ENCODE results near the gene ZBTB40. TPM values are rescaled to one million over a fixed set of nuclear protein-coding genes. Genes with fewer than 3 reads are reported as not detected.

Gene ZBTB40
- total and polyA plus RNA-seq, 2 of the 13 experiments (the other 11 are each of a cell fraction or from before 2014, with no cell fraction given) = 8.8 to 16.5 TPM

- 0 out of 2 replicates have a peak, but pooled peaks have one; percentile 33 for TF ChIP-seq PRDM10 (CRISPR knock-in tag; IDR thresholded peaks at IDR 0.05; ENCODE audit: low read depth)
- TF ChIP-seq ZNF550 (CRISPR knock-in tag; IDR thresholded peaks at IDR 0.05; ENCODE audit: borderline replicate concordance) = no peak
- TF ChIP-seq RBFOX2 (IDR thresholded peaks at IDR 0.05; ENCODE audit: low read depth, low read length) = peak; percentile 79
- no peak for TF ChIP-seq ZNF274 (CRISPR knock-in tag; IDR thresholded peaks at IDR 0.05)
- peak; percentile 97 for TF ChIP-seq DMAP1 (CRISPR knock-in tag; IDR thresholded peaks at IDR 0.05)
- TF ChIP-seq MYNN (CRISPR knock-in tag; IDR thresholded peaks at IDR 0.05; ENCODE audit: low read depth) = no peak
- TF ChIP-seq TRIM22 (IDR thresholded peaks at IDR 0.05) = no peak
- peak; percentile 83 for TF ChIP-seq ZNF546 (CRISPR knock-in tag; conservative IDR thresholded peaks at IDR 0.05)
- 0 out of 2 replicates have a peak, but pooled peaks have one; percentile 26 for TF ChIP-seq HOXA5 (CRISPR knock-in tag; IDR thresholded peaks at IDR 0.05)
- peak; percentile 74 for TF ChIP-seq HIVEP1 (CRISPR knock-in tag; IDR thresholded peaks at IDR 0.05)
- no peak for TF ChIP-seq SSRP1 (CRISPR knock-in tag; IDR thresholded peaks at IDR 0.05)
- no peak for TF ChIP-seq SMARCE1 (IDR thresholded peaks at IDR 0.05; ENCODE audit: borderline replicate concordance)
- peak; percentile 98 for TF ChIP-seq KAT8 (CRISPR knock-in tag; IDR thresholded peaks at IDR 0.05)
- TF ChIP-seq ZNF180 (CRISPR knock-in tag; IDR thresholded peaks at IDR 0.05; ENCODE audit: borderline replicate concordance, low read depth) = no peak
- TF ChIP-seq ZNF280B (CRISPR knock-in tag; IDR thresholded peaks at IDR 0.05; ENCODE audit: borderline replicate concordance) = no peak
- TF ChIP-seq PAWR (CRISPR knock-in tag; IDR thresholded peaks at IDR 0.05; ENCODE audit: borderline replicate concordance) = no peak
- peak; percentile 83 for TF ChIP-seq PHF21A (CRISPR knock-in tag; IDR thresholded peaks at IDR 0.05)
- 0 out of 2 replicates have a peak, but pooled peaks have one; percentile 59 for TF ChIP-seq ZNF557 (CRISPR knock-in tag; IDR thresholded peaks at IDR 0.05)
- TF ChIP-seq ZNF703 (CRISPR knock-in tag; IDR thresholded peaks at IDR 0.05; ENCODE audit: borderline replicate concordance) = peak; percentile 73; the same call in 1 of the 2 replicates
- TF ChIP-seq TFAP4 (IDR thresholded peaks at IDR 0.05; ENCODE audit: borderline replicate concordance, low read depth) = peak; percentile 35; the same call in 1 of the 2 replicates
- no peak for TF ChIP-seq SIX4 (CRISPR knock-in tag; IDR thresholded peaks at IDR 0.05)
Observed at GRCh38 chr1:22451702-22452480, at the start of gene ZBTB40 (continued).

Measured in HepG2 (cell line).